M059J (cell line): Measurements from ENCODE around the gene HSD3B1. TPM values are rescaled to one million over a fixed set of nuclear protein-coding genes. Genes with fewer than 3 reads are reported as not detected.

Experiments used
- DNase-seq: peaks from one replicate; pipeline ENCODE4 v3.0.0-alpha.2; 2012; ENCODE audit warnings: low read depth
- total RNA-seq: library from RNA; depleted of rRNA; stranded (reverse); fragments of >200 nt; shearing (Covaris generic); gene quantifications from 2 replicates; pipeline ENCODE4 v1.2.3, GENCODE V29; 2014; rRNA removed

HSD3B1 gene
- total RNA-seq: not detected in 2 replicates

GRCh38 chr1:119506941-119507340 is at the start of gene HSD3B1:
Gene HSD3B1 (plus strand): TSS chr1:119507210. CDS start chr1:119507477, 267 bp downstream.
- DNase-seq: peak; percentile 3

GRCh38 chr1:119462964-119463363 is 44.0 kb upstream of the HSD3B1 start:
- DNase-seq: no peak

- DNase-seq: no peak
These were observed 43.4 kb upstream of the HSD3B1 start for GRCh38 chr1:119463569-119463968.

- DNase-seq: no peak
These were observed 40.6 kb upstream of the HSD3B1 start for GRCh38 chr1:119466445-119466844.

GRCh38 chr1:119467219-119467618 is 39.8 kb upstream of the HSD3B1 start:
- DNase-seq: no peak

GRCh38 chr1:119467857-119468668 is 38.9 kb upstream of the HSD3B1 start:
- no peak for DNase-seq

- DNase-seq: no peak
These were observed 37.3 kb upstream of the HSD3B1 start for GRCh38 chr1:119469741-119470140.

- DNase-seq: no peak
These were observed 36.6 kb upstream of the HSD3B1 start for GRCh38 chr1:119470377-119470776.

- no peak for DNase-seq
These were observed 36.1 kb upstream of the HSD3B1 start for GRCh38 chr1:119470958-119471357.

- DNase-seq: no peak
These were observed 35.4 kb upstream of the HSD3B1 start for GRCh38 chr1:119471566-119471965.

- no peak for DNase-seq
These were observed 34.8 kb upstream of the HSD3B1 start for GRCh38 chr1:119472080-119472818.

GRCh38 chr1:119472819-119473175 is 34.2 kb upstream of the HSD3B1 start:
- DNase-seq: no peak

- peak; percentile 42 for DNase-seq
These were observed 31.1 kb upstream of the HSD3B1 start for GRCh38 chr1:119475866-119476439.

- DNase-seq: no peak
These were observed 29.3 kb upstream of the HSD3B1 start for GRCh38 chr1:119477710-119478109.

GRCh38 chr1:119480175-119480574 is 26.8 kb upstream of the HSD3B1 start:
- DNase-seq: no peak

GRCh38 chr1:119481951-119482350 is 25.1 kb upstream of the HSD3B1 start:
- no peak for DNase-seq

- no peak for DNase-seq
These were observed 24.2 kb upstream of the HSD3B1 start for GRCh38 chr1:119482517-119483425.

GRCh38 chr1:119483441-119484200 is 23.4 kb upstream of the HSD3B1 start:
- DNase-seq: no peak

- no peak for DNase-seq
These were observed 21.8 kb upstream of the HSD3B1 start for GRCh38 chr1:119485201-119485600.

GRCh38 chr1:119488216-119488615 is 18.8 kb upstream of the HSD3B1 start:
- no peak for DNase-seq

GRCh38 chr1:119489201-119489600 is 17.8 kb upstream of the HSD3B1 start:
- DNase-seq: no peak
